ENCODE data around the gene NPHP1. TPM values are rescaled to one million over a fixed set of nuclear protein-coding genes. Genes with fewer than 3 reads are reported as not detected.
"Not testable (repeated sequence)": the region's sequence is repeated elsewhere in the genome, so short reads cannot be mapped to it uniquely, and the experiment has no call there.

The NPHP1 gene
- 10 to 100 TPM; 12.2 to 23.1 (median 18.4) TPM for polyA plus RNA-seq (ENCODE audit: insufficient read length in 4 of 4)

DNA sequence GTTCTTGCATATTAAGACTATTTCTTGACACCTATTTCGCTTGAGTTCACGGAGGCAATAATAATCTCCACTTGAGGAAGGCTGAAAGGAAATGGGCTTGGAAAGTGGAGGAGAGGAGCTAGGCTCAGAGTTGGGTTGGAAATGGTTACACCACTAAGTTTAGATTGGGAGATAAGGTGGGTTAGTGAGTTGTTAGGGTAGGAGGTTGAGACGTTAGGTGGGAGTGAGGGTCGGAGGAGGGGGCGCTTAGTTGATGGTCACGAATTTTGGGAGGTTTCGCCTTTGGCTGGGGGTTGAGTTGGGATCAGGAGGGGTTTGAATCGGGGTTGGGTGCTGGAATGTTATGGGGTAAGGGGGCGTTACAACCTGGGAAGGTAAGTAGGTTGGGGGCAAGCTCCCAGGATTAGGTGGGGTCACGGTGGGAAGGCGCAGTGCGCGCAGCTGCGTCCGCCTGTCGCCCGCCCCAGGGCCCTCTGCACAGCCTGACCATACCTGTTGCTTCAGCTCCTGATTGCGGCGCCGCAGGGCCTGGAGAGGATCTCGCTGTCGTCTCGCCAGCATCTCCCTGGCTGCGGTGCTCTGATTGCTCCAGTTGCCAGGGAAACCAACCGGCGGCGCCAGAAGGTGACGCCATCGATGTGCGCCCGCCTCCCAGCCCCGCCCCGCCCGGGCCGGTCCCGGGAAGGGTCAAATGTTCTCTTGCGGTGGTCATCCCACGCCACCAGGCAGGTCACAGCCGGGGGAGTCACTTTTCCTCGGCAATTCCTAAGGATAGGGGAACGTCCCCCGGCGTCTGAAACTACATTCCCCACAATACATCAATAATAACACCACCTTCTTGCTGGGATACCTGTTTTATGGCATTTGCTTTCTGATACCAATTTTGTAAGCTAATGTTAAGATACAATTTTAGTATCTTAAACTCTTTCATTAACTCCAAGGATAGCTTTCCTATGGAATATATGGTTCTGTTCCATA is at the start of gene NPHP1:
TSS of gene NPHP1 (minus strand) at position 606 of the 978 bp plus-strand sequence. CDS start at position 561, 45 bp downstream.
- DNase-seq (ENCODE audit: low read depth in 4 of 4, low spot score in 2 of 4): peak; percentile 59 to 73 (median 69)

DNA sequence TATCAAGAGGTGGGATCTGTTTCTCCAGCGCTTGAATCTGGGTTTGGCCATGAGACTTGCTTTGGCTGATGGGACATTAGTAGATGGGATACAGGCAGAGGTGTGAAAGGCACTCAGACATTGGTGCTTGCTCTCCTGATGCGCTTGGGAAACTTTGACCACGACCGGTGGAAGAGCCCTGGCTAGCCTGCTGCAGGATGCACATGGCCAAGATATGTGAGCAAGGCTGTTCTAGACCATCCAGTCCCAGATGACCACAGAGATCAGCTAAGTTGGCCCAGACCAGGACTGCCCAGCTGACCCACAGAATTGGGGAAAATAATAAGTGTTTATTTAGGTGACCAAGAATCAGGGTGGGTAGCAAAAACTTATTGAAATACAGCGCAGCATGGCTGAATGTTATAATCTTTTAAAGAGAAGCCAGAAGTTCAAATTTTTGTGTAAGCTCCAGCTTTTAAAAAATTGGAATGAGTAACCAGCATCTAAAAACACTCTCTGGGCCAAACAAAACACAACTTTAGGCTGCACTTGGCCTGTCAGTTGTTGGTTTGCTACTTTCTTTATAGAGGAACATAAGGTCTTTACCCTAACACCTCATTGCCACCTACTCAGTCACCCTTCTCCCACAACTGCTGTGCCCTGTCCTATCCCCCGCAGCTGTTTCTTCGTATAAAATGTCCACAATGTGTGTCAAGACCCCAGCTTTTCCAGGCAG is 43.4 kb upstream of the NPHP1 start:
- not testable (repeated sequence) for DNase-seq (ENCODE audit: low read depth in 4 of 4, low spot score in 2 of 4)

DNA sequence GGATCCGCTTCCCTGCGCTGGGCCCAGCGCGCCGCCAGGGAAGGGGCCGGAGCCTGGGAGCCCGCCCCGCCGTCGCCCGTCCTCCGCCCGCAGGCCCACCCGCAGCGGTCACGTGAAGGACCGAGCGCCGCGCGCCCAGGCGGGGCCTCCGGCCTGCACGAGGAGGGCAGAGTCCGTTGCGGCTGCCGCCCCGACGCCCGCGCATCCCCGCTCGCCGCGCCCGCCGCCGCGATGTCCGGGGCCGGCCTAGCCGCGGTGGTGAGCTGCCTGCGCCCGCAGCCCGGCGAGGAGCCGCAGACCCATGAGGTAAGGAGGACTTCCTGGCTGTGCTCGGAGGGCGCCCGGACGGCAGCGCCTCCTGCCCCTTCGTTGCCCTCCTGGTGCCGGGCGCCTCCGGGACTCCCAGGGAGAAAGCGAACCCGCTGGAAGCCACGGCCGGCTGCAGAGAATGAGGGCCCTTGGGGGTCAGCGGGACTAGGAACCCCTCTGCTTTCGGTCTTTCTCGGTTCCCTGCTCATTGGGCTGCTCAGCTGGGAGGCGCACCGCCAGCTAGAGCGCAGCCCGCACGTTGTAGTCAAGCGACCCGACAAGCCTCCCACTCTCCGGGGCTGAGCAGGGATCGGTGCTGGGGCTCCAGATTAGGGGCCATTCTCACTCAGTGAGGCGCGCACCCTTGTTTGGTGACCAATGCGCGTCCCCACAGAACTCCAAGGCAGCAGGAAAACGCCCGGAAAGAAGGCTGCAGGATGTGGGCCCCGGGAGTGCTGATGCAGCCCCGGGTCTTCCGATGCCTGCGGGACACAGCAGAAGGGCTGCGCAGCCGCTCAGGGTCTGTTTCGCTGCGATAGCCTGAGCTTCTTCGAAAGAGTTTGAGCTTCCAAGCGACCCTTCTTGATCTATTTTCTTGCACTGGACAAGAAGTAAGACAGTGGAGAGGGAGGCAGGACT is 40.9 kb upstream of the NPHP1 start:
- not testable (repeated sequence) for DNase-seq (ENCODE audit: low read depth in 4 of 4, low spot score in 2 of 4)

DNA sequence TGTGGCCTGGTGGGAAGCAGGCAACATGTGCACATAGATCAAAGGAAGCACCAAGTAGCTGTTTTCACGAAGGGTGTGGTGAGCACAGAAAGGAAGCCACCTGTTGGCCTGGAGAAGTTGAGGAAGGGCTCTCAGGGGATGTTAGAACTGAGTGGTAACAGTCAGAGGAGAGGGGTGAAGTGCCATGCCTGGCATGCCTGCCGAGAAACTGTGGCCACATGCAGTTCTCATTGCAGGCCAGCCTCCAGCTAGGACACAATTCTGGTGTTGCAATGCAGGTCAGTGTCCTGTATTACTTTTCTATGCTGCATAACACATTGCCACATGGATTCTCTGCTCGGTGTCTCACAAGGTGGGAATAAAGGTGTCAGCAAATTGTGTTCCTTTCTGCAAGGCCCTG is 38.5 kb upstream of the NPHP1 start:
- not testable (repeated sequence) for DNase-seq (ENCODE audit: low read depth in 4 of 4, low spot score in 2 of 4)

- not testable (repeated sequence) for DNase-seq (ENCODE audit: low read depth in 4 of 4, low spot score in 2 of 4)
These were observed 29.7 kb upstream of the NPHP1 start for GRCh38 chr2:110234514-110234913.

- DNase-seq (ENCODE audit: low read depth in 4 of 4, low spot score in 2 of 4): not testable (repeated sequence)
These were observed 25.1 kb upstream of the NPHP1 start for GRCh38 chr2:110229886-110230285.

- DNase-seq (ENCODE audit: low read depth in 4 of 4, low spot score in 2 of 4): not testable (repeated sequence)
These were observed 17.8 kb upstream of the NPHP1 start for GRCh38 chr2:110222626-110223025.

GRCh38 chr2:110221938-110222337 is 17.1 kb upstream of the NPHP1 start:
- no peak for DNase-seq (ENCODE audit: low read depth in 4 of 4, low spot score in 2 of 4)

GRCh38 chr2:110220190-110220564 is 15.4 kb upstream of the NPHP1 start:
- DNase-seq (ENCODE audit: low read depth in 4 of 4, low spot score in 2 of 4): no peak

- no peak for DNase-seq (ENCODE audit: low read depth in 4 of 4, low spot score in 2 of 4)
These were observed 14.8 kb upstream of the NPHP1 start for GRCh38 chr2:110219496-110220189.

DNA sequence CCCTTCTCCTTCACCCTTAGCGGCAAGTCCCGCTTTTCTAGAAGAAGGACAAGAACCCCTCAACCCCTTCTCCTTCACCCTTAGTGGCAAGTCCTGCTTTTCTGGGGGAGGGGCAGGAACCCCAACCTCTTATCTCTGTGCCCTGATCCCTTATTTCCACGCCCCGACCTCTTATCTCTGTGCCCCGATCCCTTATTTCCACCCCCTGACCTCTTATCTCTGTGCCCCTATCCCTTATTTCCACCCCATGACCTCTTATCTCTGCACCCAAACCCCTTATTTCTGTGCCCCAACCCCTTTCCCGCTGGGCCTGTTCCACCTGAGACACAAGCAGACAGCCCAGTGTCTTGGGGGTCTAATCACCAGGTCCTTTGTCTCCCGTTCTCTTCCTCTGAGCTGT is 14.1 kb upstream of the NPHP1 start:
- not testable (repeated sequence) for DNase-seq (ENCODE audit: low read depth in 4 of 4, low spot score in 2 of 4)

GRCh38 chr2:110216803-110217202 is 12.0 kb upstream of the NPHP1 start:
- DNase-seq (ENCODE audit: low read depth in 4 of 4, low spot score in 2 of 4): no peak

DNA sequence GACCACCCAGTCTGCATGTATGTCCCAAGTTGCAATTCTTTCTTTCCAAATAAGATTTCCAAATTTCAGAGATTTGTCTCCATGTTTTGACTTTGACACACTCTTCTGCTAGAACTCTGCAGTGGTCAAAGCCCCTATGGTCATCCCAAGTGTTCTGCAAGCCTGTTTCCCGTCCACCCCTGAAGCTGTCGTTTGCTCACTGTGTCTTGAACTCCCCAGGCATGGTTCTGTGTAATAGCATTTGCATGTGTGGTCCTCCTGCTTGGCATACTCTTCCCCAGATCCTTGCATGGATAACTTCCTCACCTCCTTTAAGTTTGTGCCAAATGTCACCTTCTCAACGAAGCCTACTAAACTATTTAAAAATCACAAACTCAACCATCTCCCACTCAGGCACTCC is 11.4 kb upstream of the NPHP1 start:
- no peak for DNase-seq (ENCODE audit: low read depth in 4 of 4, low spot score in 2 of 4)

GRCh38 chr2:110215566-110216158 is 10.8 kb upstream of the NPHP1 start:
- no peak for DNase-seq (ENCODE audit: low read depth in 4 of 4, low spot score in 2 of 4)

- no peak for DNase-seq (ENCODE audit: low read depth in 4 of 4, low spot score in 2 of 4)
These were observed 10.3 kb upstream of the NPHP1 start for GRCh38 chr2:110215091-110215490.

GRCh38 chr2:110213522-110213921 is 8.7 kb upstream of the NPHP1 start:
- DNase-seq (ENCODE audit: low read depth in 4 of 4, low spot score in 2 of 4): not testable (repeated sequence)

DNA sequence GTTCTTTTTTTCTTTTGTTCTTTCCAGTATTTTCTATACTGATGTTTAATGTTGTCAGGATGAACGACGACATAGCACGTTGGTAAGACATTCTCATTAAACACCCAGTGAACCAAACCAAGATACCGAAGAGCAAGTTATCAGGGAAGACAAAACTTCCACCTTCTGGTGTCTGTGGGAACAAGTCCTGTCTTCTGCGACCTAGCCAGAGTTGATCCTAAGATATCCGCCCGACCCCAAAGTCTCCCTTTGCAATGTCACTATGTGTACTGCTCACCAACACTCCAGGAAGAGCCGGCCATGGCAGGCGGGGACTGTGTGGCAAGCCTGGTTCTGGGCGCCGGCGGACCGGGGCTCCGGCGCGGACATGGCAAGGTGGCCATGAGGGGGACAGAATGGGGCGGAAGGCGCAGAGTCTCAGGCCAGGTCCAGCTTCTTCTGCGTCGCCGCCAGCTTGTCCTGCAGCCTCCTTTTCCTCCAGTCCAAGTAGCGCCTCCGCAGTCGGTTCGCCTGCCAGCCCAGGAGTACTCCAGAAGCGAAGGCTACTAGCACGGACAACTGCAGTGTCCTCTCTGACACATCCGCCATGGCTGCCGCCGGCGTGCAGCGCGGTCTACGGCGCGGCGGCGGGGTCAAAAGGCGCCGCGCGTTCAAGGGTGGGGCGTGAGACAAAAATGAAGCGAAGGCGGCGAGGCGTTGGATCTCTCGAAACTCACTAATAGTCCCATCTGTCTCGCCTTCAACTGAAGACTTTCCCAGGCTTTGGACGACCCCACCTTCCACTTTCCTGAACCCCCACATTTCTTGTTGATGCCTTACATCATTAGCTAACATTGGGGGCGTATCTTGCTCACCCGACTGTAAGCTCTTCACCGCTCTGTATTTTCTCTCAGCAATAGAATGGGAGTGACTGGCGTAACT is 7.4 kb upstream of the NPHP1 start, which contains the start of gene MTLN:
TSS of gene MTLN (minus strand) at position 610 of the 921 bp plus-strand sequence. CDS start at position 588, 22 bp downstream.
- DNase-seq (ENCODE audit: low read depth in 4 of 4, low spot score in 2 of 4): peak; percentile 63 to 77 (median 74)
